Neural cell (in vitro differentiated cells): ENCODE measurements around the gene LDLRAD3. TPM values are rescaled to one million over a fixed set of nuclear protein-coding genes. Genes with fewer than 3 reads are reported as not detected.

ENCODE experiments used
- H2AFZ ChIP-seq: fragments of 200-600, 300-800 bp; sonication (generic), shearing (Covaris generic); 2 replicates; pipeline ENCODE4 v1.6.0; 2014; ENCODE audit warnings: low read depth, mild to moderate bottlenecking, antibody characterized with exemption, low read length, moderate library complexity
- H3F3A ChIP-seq: fragments of 200-600 bp; shearing (Covaris generic); 2 replicates; pipeline ENCODE4 v1.6.1; 2016; ENCODE audit warnings: mild to moderate bottlenecking, moderate library complexity, mixed read lengths, antibody characterized with exemption, low read length; ENCODE audit not compliant: insufficient read depth, poor library complexity, severe bottlenecking
- H3K27ac ChIP-seq: fragments of 200-600, 300-800 bp; sonication (generic), shearing (Covaris generic); 2 replicates; pipeline ENCODE4 v1.5.1; 2014; ENCODE audit warnings: mild to moderate bottlenecking, low read length, moderate library complexity
- H3K27me3 ChIP-seq: fragments of 300-800, 200-600 bp; sonication (generic), shearing (Covaris generic); 2 replicates; pipeline ENCODE4 v1.6.0; 2014; ENCODE audit warnings: mild to moderate bottlenecking, low read depth, low read length, moderate library complexity; ENCODE audit not compliant: insufficient read depth
- H3K36me3 ChIP-seq: fragments of 300-800, 200-600 bp; sonication (generic), shearing (Covaris generic); 2 replicates; pipeline ENCODE4 v1.5.1; 2014; ENCODE audit warnings: mild to moderate bottlenecking, antibody characterized with exemption, low read length, moderate library complexity; ENCODE audit not compliant: insufficient read depth
- H3K4me2 ChIP-seq: fragments of 300-800, 200-600 bp; sonication (generic), shearing (Covaris generic); 2 replicates; pipeline ENCODE4 v1.6.0; 2014; ENCODE audit warnings: mild to moderate bottlenecking, low read length
- H3K4me3 ChIP-seq: fragments of 300-800, 200-600 bp; sonication (generic), shearing (Covaris generic); 2 replicates; pipeline ENCODE4 v1.5.1; 2014; ENCODE audit warnings: mild to moderate bottlenecking, low read length, moderate library complexity
- H3K79me2 ChIP-seq: fragments of 200-600 bp; shearing (Covaris generic); replicated peaks from 2 replicates; pipeline ENCODE4 v1.6.0; 2014; ENCODE audit warnings: mild to moderate bottlenecking, low read length, moderate library complexity; ENCODE audit not compliant: insufficient read depth
- H3K9ac ChIP-seq: fragments of 300-800, 200-600 bp; sonication (generic), shearing (Covaris generic); 2 replicates; pipeline ENCODE4 v1.6.1; 2016; ENCODE audit warnings: mild to moderate bottlenecking, low read length, mixed read lengths
- H3K9me2 ChIP-seq: fragments of 200-600 bp; shearing (Covaris generic); 2 replicates; pipeline ENCODE4 v1.6.1; 2016; ENCODE audit warnings: mild to moderate bottlenecking, low read length, mixed read lengths; ENCODE audit not compliant: insufficient read depth
- H3K9me3 ChIP-seq: fragments of 200-600, 300-800 bp; sonication (generic), shearing (Covaris generic); 2 replicates; pipeline ENCODE4 v1.6.1; 2016; ENCODE audit warnings: mild to moderate bottlenecking, mixed run types, low read length, moderate library complexity, mixed read lengths
- H4K20me1 ChIP-seq: fragments of 200-600 bp; shearing (Covaris generic); 2 replicates; pipeline ENCODE4 v1.6.1; 2016; ENCODE audit warnings: mild to moderate bottlenecking, mixed run types; ENCODE audit not compliant: insufficient read depth
- EP300 ChIP-seq: fragments of 450-650 bp; conservative IDR thresholded peaks from 2 replicates; pipeline ENCODE4 v1.6.1; 2014; ENCODE audit warnings: antibody characterized with exemption, mild to moderate bottlenecking, moderate library complexity; ENCODE audit not compliant: poor library complexity, severe bottlenecking
- EZH2 ChIP-seq: fragments of 200-600, 300-800 bp; shearing (Covaris generic), sonication (generic); IDR thresholded peaks from 2 replicates; pipeline ENCODE4 v1.6.1; 2014; ENCODE audit warnings: antibody characterized with exemption, low read length, borderline replicate concordance, mild to moderate bottlenecking; ENCODE audit not compliant: insufficient read depth, poor library complexity, severe bottlenecking
- MXI1 ChIP-seq: fragments of 450-650 bp; conservative IDR thresholded peaks from 2 replicates; pipeline ENCODE4 v1.6.1; 2014; ENCODE audit warnings: antibody characterized with exemption, mild to moderate bottlenecking; ENCODE audit not compliant: poor library complexity, severe bottlenecking
- POLR2AphosphoS5 ChIP-seq: IDR thresholded peaks from 2 replicates; pipeline ENCODE4 v1.6.1; 2012
- RAD21 ChIP-seq: fragments of 450-650 bp; conservative IDR thresholded peaks from 2 replicates; pipeline ENCODE4 v1.6.1; 2014; ENCODE audit warnings: antibody characterized with exemption, mild to moderate bottlenecking, moderate library complexity
- SMC3 ChIP-seq: fragments of 450-650 bp; conservative IDR thresholded peaks from 2 replicates; pipeline ENCODE4 v1.6.1; 2014; ENCODE audit warnings: antibody characterized with exemption, mild to moderate bottlenecking, moderate library complexity; ENCODE audit not compliant: poor library complexity
- TAF1 ChIP-seq: IDR thresholded peaks from 2 replicates; pipeline ENCODE4 v1.6.1; 2012; ENCODE audit warnings: low read depth
- polyA plus RNA-seq: library from polyadenylated mRNA; depleted of rRNA; stranded (reverse); fragments of >200 nt; gene quantifications from 2 replicates; pipeline ENCODE4 v1.2.3, GENCODE V29; 2014
- TF ChIP-seq, protein P1 (sequence below): fragments of 450-650 bp; IDR thresholded peaks from 2 replicates; pipeline ENCODE4 v1.5.1; 2014; ENCODE audit warnings: antibody characterized with exemption, mild to moderate bottlenecking, moderate library complexity; ENCODE audit not compliant: poor library complexity, severe bottlenecking
- TF ChIP-seq, protein P2 (sequence below): IDR thresholded peaks from 2 replicates; pipeline ENCODE4 v1.6.1; 2012; ENCODE audit warnings: borderline replicate concordance

LDLRAD3 gene
- polyA plus RNA-seq, 1 donor from 2014 or later: 3.5 TPM

DNA sequence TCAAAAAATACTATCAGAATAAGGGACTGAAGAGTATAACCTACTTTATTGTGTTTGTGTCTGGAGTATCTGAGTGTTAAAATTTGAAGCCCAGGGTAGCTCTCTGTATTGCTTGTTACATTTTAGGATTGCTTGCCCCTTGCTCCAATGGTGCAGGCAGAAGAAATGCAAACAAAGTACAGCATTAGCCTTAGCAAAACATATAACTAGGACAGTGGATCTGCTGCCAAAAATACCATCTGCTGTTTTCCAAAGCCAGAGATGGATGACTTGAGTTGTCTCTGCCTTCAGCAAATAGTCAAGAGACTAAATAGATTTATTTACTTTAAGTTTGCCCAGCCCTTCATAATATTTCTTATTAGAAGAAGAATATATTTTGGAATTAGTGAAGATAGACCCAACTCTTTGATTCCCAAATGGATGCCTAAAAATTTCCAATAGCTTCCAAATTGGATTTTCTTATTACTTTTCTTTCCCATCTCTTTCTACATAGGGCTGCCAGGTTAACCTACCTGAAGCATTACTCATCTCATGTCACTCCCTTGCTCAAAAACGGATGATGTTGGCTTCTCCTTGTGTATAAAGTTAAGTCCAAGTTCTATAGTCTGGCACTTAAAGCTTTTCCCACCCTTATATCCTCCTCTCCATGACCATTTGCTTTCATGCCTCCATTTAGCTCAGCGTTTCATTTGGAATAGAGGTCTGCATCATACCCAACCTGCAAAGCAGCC is 66.3 kb downstream of the LDLRAD3 start:
- H3K27ac ChIP-seq: no peak overlapping the region
- H2AFZ ChIP-seq: no peak overlapping the region
- no peaks in the 10 kb centered on the region for H3K79me2 ChIP-seq
- no peaks in the 10 kb centered on the region for H3F3A ChIP-seq
- no peaks in the 10 kb centered on the region for H3K9me3 ChIP-seq
- H3K27me3 ChIP-seq: no peaks in the 10 kb centered on the region
- H3K36me3 ChIP-seq: no peaks in the 10 kb centered on the region
- no peaks in the 10 kb centered on the region for H4K20me1 ChIP-seq
- H3K9me2 ChIP-seq: no peaks in the 10 kb centered on the region
- no peak overlapping the region for H3K9ac ChIP-seq
- no peak for TF ChIP-seq SMC3
- no peak for TF ChIP-seq EZH2
- TF ChIP-seq MXI1: no peak
- TF ChIP-seq, protein P1, sequence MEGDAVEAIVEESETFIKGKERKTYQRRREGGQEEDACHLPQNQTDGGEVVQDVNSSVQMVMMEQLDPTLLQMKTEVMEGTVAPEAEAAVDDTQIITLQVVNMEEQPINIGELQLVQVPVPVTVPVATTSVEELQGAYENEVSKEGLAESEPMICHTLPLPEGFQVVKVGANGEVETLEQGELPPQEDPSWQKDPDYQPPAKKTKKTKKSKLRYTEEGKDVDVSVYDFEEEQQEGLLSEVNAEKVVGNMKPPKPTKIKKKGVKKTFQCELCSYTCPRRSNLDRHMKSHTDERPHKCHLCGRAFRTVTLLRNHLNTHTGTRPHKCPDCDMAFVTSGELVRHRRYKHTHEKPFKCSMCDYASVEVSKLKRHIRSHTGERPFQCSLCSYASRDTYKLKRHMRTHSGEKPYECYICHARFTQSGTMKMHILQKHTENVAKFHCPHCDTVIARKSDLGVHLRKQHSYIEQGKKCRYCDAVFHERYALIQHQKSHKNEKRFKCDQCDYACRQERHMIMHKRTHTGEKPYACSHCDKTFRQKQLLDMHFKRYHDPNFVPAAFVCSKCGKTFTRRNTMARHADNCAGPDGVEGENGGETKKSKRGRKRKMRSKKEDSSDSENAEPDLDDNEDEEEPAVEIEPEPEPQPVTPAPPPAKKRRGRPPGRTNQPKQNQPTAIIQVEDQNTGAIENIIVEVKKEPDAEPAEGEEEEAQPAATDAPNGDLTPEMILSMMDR: no peak
- no peak for TF ChIP-seq POLR2AphosphoS5
- TF ChIP-seq, protein P2, sequence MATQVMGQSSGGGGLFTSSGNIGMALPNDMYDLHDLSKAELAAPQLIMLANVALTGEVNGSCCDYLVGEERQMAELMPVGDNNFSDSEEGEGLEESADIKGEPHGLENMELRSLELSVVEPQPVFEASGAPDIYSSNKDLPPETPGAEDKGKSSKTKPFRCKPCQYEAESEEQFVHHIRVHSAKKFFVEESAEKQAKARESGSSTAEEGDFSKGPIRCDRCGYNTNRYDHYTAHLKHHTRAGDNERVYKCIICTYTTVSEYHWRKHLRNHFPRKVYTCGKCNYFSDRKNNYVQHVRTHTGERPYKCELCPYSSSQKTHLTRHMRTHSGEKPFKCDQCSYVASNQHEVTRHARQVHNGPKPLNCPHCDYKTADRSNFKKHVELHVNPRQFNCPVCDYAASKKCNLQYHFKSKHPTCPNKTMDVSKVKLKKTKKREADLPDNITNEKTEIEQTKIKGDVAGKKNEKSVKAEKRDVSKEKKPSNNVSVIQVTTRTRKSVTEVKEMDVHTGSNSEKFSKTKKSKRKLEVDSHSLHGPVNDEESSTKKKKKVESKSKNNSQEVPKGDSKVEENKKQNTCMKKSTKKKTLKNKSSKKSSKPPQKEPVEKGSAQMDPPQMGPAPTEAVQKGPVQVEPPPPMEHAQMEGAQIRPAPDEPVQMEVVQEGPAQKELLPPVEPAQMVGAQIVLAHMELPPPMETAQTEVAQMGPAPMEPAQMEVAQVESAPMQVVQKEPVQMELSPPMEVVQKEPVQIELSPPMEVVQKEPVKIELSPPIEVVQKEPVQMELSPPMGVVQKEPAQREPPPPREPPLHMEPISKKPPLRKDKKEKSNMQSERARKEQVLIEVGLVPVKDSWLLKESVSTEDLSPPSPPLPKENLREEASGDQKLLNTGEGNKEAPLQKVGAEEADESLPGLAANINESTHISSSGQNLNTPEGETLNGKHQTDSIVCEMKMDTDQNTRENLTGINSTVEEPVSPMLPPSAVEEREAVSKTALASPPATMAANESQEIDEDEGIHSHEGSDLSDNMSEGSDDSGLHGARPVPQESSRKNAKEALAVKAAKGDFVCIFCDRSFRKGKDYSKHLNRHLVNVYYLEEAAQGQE: no peak
- TF ChIP-seq RAD21: no peak
- TF ChIP-seq EP300: no peak
- TF ChIP-seq TAF1: no peak
- no peak overlapping the region for H3K4me2 ChIP-seq
- H3K4me3 ChIP-seq: no peak overlapping the region

DNA sequence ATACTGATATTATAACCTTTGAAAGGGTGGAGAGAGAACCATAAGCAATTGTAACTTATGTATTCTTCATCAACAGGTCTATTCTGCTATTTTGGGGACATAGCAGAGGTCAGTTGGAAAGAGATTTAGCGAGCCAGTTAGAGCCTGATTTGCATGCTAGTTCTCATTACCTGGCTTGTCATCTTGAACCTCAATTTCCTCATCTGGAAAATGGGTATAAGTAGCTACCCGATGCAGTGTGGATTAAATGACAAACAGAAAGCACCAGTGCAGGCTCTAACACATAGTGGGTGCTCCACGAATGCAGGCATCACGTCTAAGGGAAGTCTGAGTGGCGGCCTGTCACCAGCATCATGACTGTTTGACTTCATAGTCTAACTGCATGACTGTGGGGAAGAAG is 67.7 kb downstream of the LDLRAD3 start:
- Histone ChIP-seq H3K9ac (no peak overlapping the region), H3K9me3 (no peaks in the 10 kb centered on the region), H4K20me1 (no peaks in the 10 kb centered on the region), H3K4me2 (no peak overlapping the region), H3K4me3 (no peak overlapping the region), H3K27me3 (no peaks in the 10 kb centered on the region), H3K36me3 (no peaks in the 10 kb centered on the region), H3K79me2 (no peaks in the 10 kb centered on the region), H3F3A (no peaks in the 10 kb centered on the region), H3K9me2 (no peaks in the 10 kb centered on the region), H2AFZ (no peak overlapping the region), H3K27ac (no peak overlapping the region)
- TF ChIP-seq TAF1 (no peak), POLR2AphosphoS5 (no peak), EP300 (no peak), EZH2 (no peak), MXI1 (no peak), SMC3 (no peak), RAD21 (no peak)
- TF ChIP-seq, protein P1: no peak
- TF ChIP-seq, protein P2: no peak
